ENCODE results near the gene PRCC. TPM values are rescaled to one million over a fixed set of nuclear protein-coding genes. Genes with fewer than 3 reads are reported as not detected.

The PRCC gene
- total and polyA plus RNA-seq, 8 donors: 18.5 to 41.6 (median 21.8) TPM

DNA sequence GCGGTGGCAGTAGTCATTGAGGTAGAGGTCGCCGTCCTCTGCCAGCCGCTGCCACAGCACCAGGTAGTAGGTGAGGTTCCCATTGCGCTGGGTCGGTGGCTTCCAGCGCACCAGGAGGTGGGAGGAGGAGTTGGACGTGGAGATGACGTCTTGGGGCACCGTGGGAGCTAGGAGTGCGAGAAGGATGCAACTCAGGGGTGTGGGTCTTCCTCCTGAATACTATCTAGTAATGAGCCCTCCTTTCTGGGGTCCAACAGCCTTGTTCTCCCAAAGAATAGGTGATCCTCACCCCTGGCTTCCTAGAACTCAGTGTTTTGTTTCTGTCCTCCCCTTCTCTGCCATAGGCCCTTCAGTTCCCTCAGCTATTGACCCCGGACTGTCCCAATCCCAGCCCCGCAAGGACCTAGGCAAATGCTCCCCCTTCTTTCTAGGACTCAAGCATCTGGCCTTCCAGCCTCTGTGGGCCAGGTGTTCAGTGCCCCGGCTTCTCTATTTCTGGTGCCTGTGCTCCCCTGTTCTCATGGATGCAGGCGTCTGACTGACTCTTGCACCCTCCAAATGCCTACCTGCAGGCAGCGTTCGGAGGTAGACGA lies 78.7 kb downstream of the PRCC start:
- ATAC-seq (no peak), DNase-seq (no peak), FAIRE-seq (no peak)
- Histone ChIP-seq H3K27ac (no peak overlapping the region), H3K27me3 (no peaks in the 10 kb centered on the region), H3K9me3 (no peaks in the 10 kb centered on the region), H3K36me3 (no peaks in the 10 kb centered on the region), H3K4me1 (no peaks in the 10 kb centered on the region), H3K4me3 (no peak overlapping the region)
- intact Hi-C loops (cut with DNase I): no loop called here
- TF ChIP-seq, protein P1, sequence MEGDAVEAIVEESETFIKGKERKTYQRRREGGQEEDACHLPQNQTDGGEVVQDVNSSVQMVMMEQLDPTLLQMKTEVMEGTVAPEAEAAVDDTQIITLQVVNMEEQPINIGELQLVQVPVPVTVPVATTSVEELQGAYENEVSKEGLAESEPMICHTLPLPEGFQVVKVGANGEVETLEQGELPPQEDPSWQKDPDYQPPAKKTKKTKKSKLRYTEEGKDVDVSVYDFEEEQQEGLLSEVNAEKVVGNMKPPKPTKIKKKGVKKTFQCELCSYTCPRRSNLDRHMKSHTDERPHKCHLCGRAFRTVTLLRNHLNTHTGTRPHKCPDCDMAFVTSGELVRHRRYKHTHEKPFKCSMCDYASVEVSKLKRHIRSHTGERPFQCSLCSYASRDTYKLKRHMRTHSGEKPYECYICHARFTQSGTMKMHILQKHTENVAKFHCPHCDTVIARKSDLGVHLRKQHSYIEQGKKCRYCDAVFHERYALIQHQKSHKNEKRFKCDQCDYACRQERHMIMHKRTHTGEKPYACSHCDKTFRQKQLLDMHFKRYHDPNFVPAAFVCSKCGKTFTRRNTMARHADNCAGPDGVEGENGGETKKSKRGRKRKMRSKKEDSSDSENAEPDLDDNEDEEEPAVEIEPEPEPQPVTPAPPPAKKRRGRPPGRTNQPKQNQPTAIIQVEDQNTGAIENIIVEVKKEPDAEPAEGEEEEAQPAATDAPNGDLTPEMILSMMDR (IDR thresholded peaks at IDR 0.05): no peak
- WGBS, 2 donors: 59 to 62% methylated on average over 18 of the region's 18 CpGs

DNA sequence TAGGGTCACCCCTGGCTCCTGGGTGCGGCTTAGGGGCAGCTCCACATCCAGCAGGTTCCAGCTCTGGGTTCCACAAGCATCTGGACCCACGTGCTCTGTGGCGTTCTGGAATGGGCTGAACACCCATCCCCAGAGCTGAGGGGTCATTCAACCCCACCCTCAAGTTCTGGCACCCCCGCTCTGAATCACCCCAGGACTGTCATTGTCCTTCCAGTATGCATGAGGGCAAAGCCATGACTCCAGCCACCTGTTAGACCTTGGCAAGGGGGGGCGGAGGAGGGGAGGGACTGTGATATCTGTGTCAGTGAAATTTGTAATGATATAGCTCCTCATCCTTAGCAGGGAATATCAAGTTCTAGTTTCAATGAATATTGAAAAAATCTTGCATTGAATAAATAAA lies 79.3 kb downstream of the PRCC start:
- TF ChIP-seq, protein P1 (IDR thresholded peaks at IDR 0.05): no peak
- Histone ChIP-seq H3K27ac (no peak overlapping the region), H3K4me3 (no peak overlapping the region), H3K9me3 (no peaks in the 10 kb centered on the region), H3K27me3 (no peaks in the 10 kb centered on the region), H3K4me1 (no peaks in the 10 kb centered on the region), H3K36me3 (no peaks in the 10 kb centered on the region)
- WGBS, 2 donors: 85 to 86% methylated on average over 5 of the region's 5 CpGs
- ATAC-seq (no peak), FAIRE-seq (no peak), DNase-seq (peak in 1 of 6 donors; percentile 29)
- intact Hi-C loops (cut with DNase I): no loop called here

- no peak for FAIRE-seq
- TF ChIP-seq, protein P1 (IDR thresholded peaks at IDR 0.05): no peak
- Histone ChIP-seq H3K36me3 (no peaks in the 10 kb centered on the region), H3K9me3 (no peaks in the 10 kb centered on the region), H3K4me3 (no peak overlapping the region), H3K4me1 (peaks cover 0 to 8% (median 8%) of the 10 kb centered on the region in 3 donors), H3K27ac (no peak overlapping the region), H3K27me3 (no peaks in the 10 kb centered on the region)
- peak in 1 of 6 donors; percentile 26 for DNase-seq
- 83 to 86% methylated on average over 7 of the region's 7 CpGs for WGBS, 2 donors
- no peak for ATAC-seq
- intact Hi-C loops (cut with DNase I): no loop called here
Measured at GRCh38 chr1:156847591-156848460, 80.5 kb downstream of the PRCC start.

DNA sequence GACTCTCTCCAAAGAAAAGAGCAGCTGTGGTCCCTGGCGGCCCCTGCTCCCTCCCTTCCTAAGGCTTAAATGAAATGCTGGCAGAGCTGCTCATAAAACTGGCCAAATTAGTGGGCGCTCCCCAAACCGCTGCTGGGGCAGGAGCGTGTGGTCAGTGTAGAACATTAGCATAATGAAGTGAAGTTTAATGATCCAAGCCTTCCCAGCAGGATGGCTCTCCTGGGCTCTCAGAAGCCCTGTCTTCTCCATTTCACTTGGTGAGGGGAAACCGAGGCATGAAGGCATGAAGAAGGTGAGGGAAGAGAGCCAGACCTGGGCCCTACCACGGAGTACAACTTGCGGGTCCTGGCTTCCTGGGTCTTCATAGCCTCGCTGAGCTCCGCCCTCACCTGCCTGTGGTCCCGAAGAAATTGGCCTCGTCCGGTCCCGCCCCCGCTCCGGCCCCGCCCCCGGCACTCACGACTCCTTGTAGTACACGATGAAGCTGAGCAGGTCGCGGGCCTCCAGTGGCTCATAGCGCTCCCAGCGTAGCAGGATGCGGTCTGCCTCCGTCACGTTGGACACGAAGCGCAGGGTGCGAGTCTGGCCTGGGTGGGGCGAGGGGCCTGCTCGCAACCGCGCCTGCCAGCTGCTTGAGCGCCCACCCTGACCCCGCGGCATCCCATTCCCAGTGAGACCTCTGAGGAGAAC lies 81.3 kb downstream of the PRCC start:
- Histone ChIP-seq H3K27me3 (no peaks in the 10 kb centered on the region), H3K27ac (no peak overlapping the region), H3K4me3 (no peak overlapping the region), H3K36me3 (no peaks in the 10 kb centered on the region), H3K9me3 (no peaks in the 10 kb centered on the region), H3K4me1 (peaks cover 0 to 9% (median 8%) of the 10 kb centered on the region in 3 donors)
- WGBS, 2 donors: 37 to 44% methylated on average over 34 to 36 of the region's 36 CpGs
- intact Hi-C loops (cut with DNase I): no loop called here
- FAIRE-seq (no peak), ATAC-seq (no peak), DNase-seq (peak in 2 of 6 donors; percentile 16 to 69)
- TF ChIP-seq, protein P1 (IDR thresholded peaks at IDR 0.05): no peak
